ENCODE results near the gene EML6. TPM values are rescaled to one million over a fixed set of nuclear protein-coding genes. Genes with fewer than 3 reads are reported as not detected.

EML6 gene
- total and polyA plus RNA-seq, 2 of the 13 experiments (the other 11 are each of a cell fraction or from before 2014, with no cell fraction given) = 17.2 to 32.4 TPM

DNA sequence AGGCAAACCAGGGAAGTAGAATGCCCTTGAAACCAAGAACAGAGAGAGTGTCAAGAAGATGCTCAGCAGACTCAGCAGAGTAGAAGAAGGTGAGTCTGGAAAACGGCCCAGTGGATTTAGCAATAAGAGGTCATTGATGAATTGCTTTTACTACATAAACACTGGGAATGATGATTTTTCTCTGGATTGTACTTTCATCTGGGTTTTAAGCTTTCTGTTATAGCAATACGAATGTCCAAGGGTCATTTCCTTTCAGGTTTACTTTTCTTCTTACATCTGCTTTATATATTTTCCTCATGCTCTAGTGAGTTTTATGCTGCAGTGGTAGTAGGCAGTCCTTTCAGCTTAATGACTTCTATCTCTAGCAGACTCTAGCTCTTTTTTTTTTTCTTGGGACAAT lies 16.9 kb downstream of the EML6 start (continued):
- TF ChIP-seq, protein P1, sequence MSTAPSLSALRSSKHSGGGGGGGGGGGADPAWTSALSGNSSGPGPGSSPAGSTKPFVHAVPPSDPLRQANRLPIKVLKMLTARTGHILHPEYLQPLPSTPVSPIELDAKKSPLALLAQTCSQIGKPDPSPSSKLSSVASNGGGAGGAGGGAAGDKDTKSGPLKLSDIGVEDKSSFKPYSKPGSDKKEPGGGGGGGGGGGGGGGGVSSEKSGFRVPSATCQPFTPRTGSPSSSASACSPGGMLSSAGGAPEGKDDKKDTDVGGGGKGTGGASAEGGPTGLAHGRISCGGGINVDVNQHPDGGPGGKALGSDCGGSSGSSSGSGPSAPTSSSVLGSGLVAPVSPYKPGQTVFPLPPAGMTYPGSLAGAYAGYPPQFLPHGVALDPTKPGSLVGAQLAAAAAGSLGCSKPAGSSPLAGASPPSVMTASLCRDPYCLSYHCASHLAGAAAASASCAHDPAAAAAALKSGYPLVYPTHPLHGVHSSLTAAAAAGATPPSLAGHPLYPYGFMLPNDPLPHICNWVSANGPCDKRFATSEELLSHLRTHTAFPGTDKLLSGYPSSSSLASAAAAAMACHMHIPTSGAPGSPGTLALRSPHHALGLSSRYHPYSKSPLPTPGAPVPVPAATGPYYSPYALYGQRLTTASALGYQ (CRISPR knock-in tag; IDR thresholded peaks at IDR 0.05) = no peak
- no peak for TF ChIP-seq NFIB (CRISPR knock-in tag; IDR thresholded peaks at IDR 0.05; ENCODE audit: borderline replicate concordance)
- TF ChIP-seq, protein P2, sequence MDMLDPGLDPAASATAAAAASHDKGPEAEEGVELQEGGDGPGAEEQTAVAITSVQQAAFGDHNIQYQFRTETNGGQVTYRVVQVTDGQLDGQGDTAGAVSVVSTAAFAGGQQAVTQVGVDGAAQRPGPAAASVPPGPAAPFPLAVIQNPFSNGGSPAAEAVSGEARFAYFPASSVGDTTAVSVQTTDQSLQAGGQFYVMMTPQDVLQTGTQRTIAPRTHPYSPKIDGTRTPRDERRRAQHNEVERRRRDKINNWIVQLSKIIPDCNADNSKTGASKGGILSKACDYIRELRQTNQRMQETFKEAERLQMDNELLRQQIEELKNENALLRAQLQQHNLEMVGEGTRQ (IDR thresholded peaks at IDR 0.05; ENCODE audit: low read depth, low read length) = no peak
- TF ChIP-seq, protein P2 (CRISPR knock-in tag; IDR thresholded peaks at IDR 0.05; ENCODE audit: borderline replicate concordance) = no peak
- TF ChIP-seq FOXA1 (IDR thresholded peaks at IDR 0.05) = no peak
- TF ChIP-seq FOXA1 (CRISPR knock-in tag; IDR thresholded peaks at IDR 0.05) = no peak
- TF ChIP-seq ZFX (CRISPR knock-in tag; IDR thresholded peaks at IDR 0.05; ENCODE audit: low read depth) = no peak
- no peak for TF ChIP-seq ZNF207 (IDR thresholded peaks at IDR 0.05; ENCODE audit: borderline replicate concordance)
- no peak for TF ChIP-seq SALL2 (CRISPR knock-in tag; IDR thresholded peaks at IDR 0.05)
- TF ChIP-seq ZNF558 (CRISPR knock-in tag; IDR thresholded peaks at IDR 0.05; ENCODE audit: borderline replicate concordance) = no peak
- no peak for TF ChIP-seq HNRNPL (IDR thresholded peaks at IDR 0.05; ENCODE audit: low read depth, low read length)
- peak; percentile 58 for TF ChIP-seq CEBPG (CRISPR knock-in tag; IDR thresholded peaks at IDR 0.05)
- 0 out of 2 replicates have a peak, but pooled peaks have one; percentile 35 for TF ChIP-seq ZNF124 (CRISPR knock-in tag; IDR thresholded peaks at IDR 0.05)
- TF ChIP-seq, protein P3, sequence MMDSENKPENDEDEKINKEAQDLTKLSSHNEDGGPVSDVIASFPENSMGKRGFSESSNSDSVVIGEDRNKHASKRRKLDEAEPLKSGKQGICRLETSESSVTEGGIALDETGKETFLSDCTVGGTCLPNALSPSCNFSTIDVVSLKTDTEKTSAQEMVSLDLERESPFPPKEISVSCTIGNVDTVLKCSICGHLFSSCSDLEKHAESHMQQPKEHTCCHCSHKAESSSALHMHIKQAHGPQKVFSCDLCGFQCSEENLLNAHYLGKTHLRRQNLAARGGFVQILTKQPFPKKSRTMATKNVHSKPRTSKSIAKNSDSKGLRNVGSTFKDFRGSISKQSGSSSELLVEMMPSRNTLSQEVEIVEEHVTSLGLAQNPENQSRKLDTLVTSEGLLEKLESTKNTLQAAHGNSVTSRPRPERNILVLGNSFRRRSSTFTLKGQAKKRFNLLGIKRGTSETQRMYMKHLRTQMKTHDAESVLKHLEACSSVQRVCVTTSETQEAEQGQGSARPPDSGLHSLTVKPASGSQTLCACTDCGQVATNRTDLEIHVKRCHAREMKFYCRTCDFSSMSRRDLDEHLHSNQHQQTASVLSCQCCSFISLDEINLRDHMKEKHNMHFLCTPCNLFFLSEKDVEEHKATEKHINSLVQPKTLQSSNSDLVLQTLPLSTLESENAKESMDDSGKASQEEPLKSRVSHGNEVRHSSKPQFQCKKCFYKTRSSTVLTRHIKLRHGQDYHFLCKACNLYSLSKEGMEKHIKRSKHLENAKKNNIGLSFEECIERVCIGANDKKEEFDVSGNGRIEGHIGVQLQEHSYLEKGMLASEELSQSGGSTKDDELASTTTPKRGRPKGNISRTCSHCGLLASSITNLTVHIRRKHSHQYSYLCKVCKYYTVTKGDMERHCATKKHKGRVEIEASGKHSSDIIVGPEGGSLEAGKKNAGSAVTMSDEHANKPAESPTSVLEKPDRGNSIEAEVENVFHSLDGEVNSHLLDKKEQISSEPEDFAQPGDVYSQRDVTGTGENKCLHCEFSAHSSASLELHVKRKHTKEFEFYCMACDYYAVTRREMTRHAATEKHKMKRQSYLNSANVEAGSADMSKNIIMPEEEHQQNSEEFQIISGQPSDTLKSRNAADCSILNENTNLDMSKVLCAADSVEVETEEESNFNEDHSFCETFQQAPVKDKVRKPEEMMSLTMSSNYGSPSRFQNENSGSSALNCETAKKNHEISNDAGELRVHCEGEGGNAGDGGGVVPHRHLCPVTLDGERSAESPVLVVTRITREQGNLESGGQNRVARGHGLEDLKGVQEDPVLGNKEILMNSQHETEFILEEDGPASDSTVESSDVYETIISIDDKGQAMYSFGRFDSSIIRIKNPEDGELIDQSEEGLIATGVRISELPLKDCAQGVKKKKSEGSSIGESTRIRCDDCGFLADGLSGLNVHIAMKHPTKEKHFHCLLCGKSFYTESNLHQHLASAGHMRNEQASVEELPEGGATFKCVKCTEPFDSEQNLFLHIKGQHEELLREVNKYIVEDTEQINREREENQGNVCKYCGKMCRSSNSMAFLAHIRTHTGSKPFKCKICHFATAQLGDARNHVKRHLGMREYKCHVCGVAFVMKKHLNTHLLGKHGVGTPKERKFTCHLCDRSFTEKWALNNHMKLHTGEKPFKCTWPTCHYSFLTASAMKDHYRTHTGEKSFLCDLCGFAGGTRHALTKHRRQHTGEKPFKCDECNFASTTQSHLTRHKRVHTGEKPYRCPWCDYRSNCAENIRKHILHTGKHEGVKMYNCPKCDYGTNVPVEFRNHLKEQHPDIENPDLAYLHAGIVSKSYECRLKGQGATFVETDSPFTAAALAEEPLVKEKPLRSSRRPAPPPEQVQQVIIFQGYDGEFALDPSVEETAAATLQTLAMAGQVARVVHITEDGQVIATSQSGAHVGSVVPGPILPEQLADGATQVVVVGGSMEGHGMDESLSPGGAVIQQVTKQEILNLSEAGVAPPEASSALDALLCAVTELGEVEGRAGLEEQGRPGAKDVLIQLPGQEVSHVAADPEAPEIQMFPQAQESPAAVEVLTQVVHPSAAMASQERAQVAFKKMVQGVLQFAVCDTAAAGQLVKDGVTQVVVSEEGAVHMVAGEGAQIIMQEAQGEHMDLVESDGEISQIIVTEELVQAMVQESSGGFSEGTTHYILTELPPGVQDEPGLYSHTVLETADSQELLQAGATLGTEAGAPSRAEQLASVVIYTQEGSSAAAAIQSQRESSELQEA (CRISPR knock-in tag; IDR thresholded peaks at IDR 0.05; ENCODE audit: not compliant biosample characterization) = no peak
- TF ChIP-seq, protein P4, sequence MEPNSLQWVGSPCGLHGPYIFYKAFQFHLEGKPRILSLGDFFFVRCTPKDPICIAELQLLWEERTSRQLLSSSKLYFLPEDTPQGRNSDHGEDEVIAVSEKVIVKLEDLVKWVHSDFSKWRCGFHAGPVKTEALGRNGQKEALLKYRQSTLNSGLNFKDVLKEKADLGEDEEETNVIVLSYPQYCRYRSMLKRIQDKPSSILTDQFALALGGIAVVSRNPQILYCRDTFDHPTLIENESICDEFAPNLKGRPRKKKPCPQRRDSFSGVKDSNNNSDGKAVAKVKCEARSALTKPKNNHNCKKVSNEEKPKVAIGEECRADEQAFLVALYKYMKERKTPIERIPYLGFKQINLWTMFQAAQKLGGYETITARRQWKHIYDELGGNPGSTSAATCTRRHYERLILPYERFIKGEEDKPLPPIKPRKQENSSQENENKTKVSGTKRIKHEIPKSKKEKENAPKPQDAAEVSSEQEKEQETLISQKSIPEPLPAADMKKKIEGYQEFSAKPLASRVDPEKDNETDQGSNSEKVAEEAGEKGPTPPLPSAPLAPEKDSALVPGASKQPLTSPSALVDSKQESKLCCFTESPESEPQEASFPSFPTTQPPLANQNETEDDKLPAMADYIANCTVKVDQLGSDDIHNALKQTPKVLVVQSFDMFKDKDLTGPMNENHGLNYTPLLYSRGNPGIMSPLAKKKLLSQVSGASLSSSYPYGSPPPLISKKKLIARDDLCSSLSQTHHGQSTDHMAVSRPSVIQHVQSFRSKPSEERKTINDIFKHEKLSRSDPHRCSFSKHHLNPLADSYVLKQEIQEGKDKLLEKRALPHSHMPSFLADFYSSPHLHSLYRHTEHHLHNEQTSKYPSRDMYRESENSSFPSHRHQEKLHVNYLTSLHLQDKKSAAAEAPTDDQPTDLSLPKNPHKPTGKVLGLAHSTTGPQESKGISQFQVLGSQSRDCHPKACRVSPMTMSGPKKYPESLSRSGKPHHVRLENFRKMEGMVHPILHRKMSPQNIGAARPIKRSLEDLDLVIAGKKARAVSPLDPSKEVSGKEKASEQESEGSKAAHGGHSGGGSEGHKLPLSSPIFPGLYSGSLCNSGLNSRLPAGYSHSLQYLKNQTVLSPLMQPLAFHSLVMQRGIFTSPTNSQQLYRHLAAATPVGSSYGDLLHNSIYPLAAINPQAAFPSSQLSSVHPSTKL (CRISPR knock-in tag; IDR thresholded peaks at IDR 0.05) = peak; percentile 51
